VCaP (cell line): ENCODE data around the gene ZFP62.

ENCODE experiments used
- H3K27ac ChIP-seq: fragments of 450-650 bp; 2 replicates; pipeline ENCODE4 v1.5.1; 2017
- CTCF ChIP-seq: fragments of 450-650 bp; conservative IDR thresholded peaks from 2 replicates; pipeline ENCODE4 v1.5.1; 2017; ENCODE audit warnings: mild to moderate bottlenecking, moderate library complexity

The ZFP62 gene

GRCh38 chr5:180824630-180825476 lies 36.2 kb downstream of the ZFP62 start:
- no peak for TF ChIP-seq CTCF
- peak overlapping the region; percentile 42; the same call in 1 of the 2 replicates for H3K27ac ChIP-seq

GRCh38 chr5:180823940-180824629 lies 37.0 kb downstream of the ZFP62 start:
- TF ChIP-seq CTCF: no peak
- no peak overlapping the region for H3K27ac ChIP-seq

GRCh38 chr5:180823346-180823745 lies 37.7 kb downstream of the ZFP62 start:
- H3K27ac ChIP-seq: no peak overlapping the region
- no peak for TF ChIP-seq CTCF

GRCh38 chr5:180821538-180821937 lies 39.5 kb downstream of the ZFP62 start:
- H3K27ac ChIP-seq: no peak overlapping the region
- no peak for TF ChIP-seq CTCF

GRCh38 chr5:180820788-180821321 lies 40.2 kb downstream of the ZFP62 start:
- H3K27ac ChIP-seq: no peak overlapping the region
- no peak for TF ChIP-seq CTCF

- no peak overlapping the region for H3K27ac ChIP-seq
- no peak for TF ChIP-seq CTCF
Measured at GRCh38 chr5:180818677-180819341, 42.3 kb downstream of the ZFP62 start.
